Measurements from ENCODE around the gene JUN.

Gene JUN

GRCh38 chr1:58780836-58781452 is 2.9 kb downstream of the JUN start:
- no peak for DNase-seq (ENCODE audit: low read depth)
- peak overlapping the region; percentile 76 for H3K4me3 ChIP-seq (ENCODE audit: low read depth, low read length)
- no peak for TF ChIP-seq MYC (IDR thresholded peaks at IDR 0.05; ENCODE audit: low read depth, low read length)

- H3K4me3 ChIP-seq (ENCODE audit: low read depth, low read length), result no peak overlapping the region
- TF ChIP-seq POLR2A (IDR thresholded peaks at IDR 0.05; ENCODE audit: extremely low read depth, insufficient read length) (no peak), MAX (IDR thresholded peaks at IDR 0.05; ENCODE audit: low read depth, low read length) (no peak), MYC (IDR thresholded peaks at IDR 0.05; ENCODE audit: low read depth, low read length) (no peak), CTCF (IDR thresholded peaks at IDR 0.05; ENCODE audit: low read depth, low read length) (no peak)
- DNase-seq (ENCODE audit: low read depth), result no peak
Measured at GRCh38 chr1:58780411-58780810, 3.4 kb downstream of the JUN start.

GRCh38 chr1:58779801-58780382 is 4.0 kb downstream of the JUN start:
- H3K4me3 ChIP-seq (ENCODE audit: low read depth, low read length), result no peak overlapping the region
- TF ChIP-seq MAX (IDR thresholded peaks at IDR 0.05; ENCODE audit: low read depth, low read length), result no peak
- no peak for TF ChIP-seq CTCF (IDR thresholded peaks at IDR 0.05; ENCODE audit: low read depth, low read length)
- no peak for TF ChIP-seq POLR2A (IDR thresholded peaks at IDR 0.05; ENCODE audit: extremely low read depth, insufficient read length)
- no peak for TF ChIP-seq MYC (IDR thresholded peaks at IDR 0.05; ENCODE audit: low read depth, low read length)
- peak; percentile 8 for DNase-seq (ENCODE audit: low read depth)

GRCh38 chr1:58779059-58779754 is 4.6 kb downstream of the JUN start:
- no peak for DNase-seq (ENCODE audit: low read depth)
- TF ChIP-seq POLR2A (IDR thresholded peaks at IDR 0.05; ENCODE audit: extremely low read depth, insufficient read length), result no peak
- no peak for TF ChIP-seq MYC (IDR thresholded peaks at IDR 0.05; ENCODE audit: low read depth, low read length)
- TF ChIP-seq CTCF (IDR thresholded peaks at IDR 0.05; ENCODE audit: low read depth, low read length), result no peak
- no peak for TF ChIP-seq MAX (IDR thresholded peaks at IDR 0.05; ENCODE audit: low read depth, low read length)

GRCh38 chr1:58778385-58779000 is 5.4 kb downstream of the JUN start:
- no peak overlapping the region for H3K4me3 ChIP-seq (ENCODE audit: low read depth, low read length)
- TF ChIP-seq CTCF (IDR thresholded peaks at IDR 0.05; ENCODE audit: low read depth, low read length) (no peak), POLR2A (IDR thresholded peaks at IDR 0.05; ENCODE audit: extremely low read depth, insufficient read length) (no peak), MYC (IDR thresholded peaks at IDR 0.05; ENCODE audit: low read depth, low read length) (no peak), MAX (IDR thresholded peaks at IDR 0.05; ENCODE audit: low read depth, low read length) (no peak)
- no peak for DNase-seq (ENCODE audit: low read depth)

More at GRCh38 chr1:58779059-58779754, 4.6 kb downstream of the JUN start:
- H3K4me3 ChIP-seq (ENCODE audit: low read depth, low read length), result no peak overlapping the region

GRCh38 chr1:58774027-58774426 is 9.8 kb downstream of the JUN start:
- no peak for TF ChIP-seq CTCF (IDR thresholded peaks at IDR 0.05; ENCODE audit: low read depth, low read length)
- TF ChIP-seq MYC (IDR thresholded peaks at IDR 0.05; ENCODE audit: low read depth, low read length), result no peak
- TF ChIP-seq POLR2A (IDR thresholded peaks at IDR 0.05; ENCODE audit: extremely low read depth, insufficient read length), result no peak
- no peak for TF ChIP-seq MAX (IDR thresholded peaks at IDR 0.05; ENCODE audit: low read depth, low read length)
- no peak overlapping the region for H3K4me3 ChIP-seq (ENCODE audit: low read depth, low read length)
- no peak for DNase-seq (ENCODE audit: low read depth)
